GM10266 (cell line): ENCODE data around the gene ASNSD1.

Experiments used
- DNase-seq: peaks from one replicate; pipeline ENCODE4 v3.0.0; 2012; ENCODE audit errors: extremely low spot score
- CTCF ChIP-seq: IDR thresholded peaks from 2 replicates; pipeline ENCODE4 v1.5.1; 2012; ENCODE audit warnings: mild to moderate bottlenecking, low read depth; ENCODE audit not compliant: control insufficient read depth, insufficient read depth; ENCODE audit errors: missing control alignments

Gene ASNSD1

GRCh38 chr2:189661148-189661956 is at the start of gene ASNSD1:
Gene ASNSD1 (plus strand): TSS chr2:189661459. CDS start chr2:189666133, 4,674 bp downstream.
- DNase-seq, result peak; percentile 97
- peak; percentile 89 for TF ChIP-seq CTCF

- TF ChIP-seq CTCF, result no peak
- DNase-seq, result no peak
These were observed 48.1 kb upstream of the ASNSD1 start for GRCh38 chr2:189613077-189613636.

GRCh38 chr2:189613650-189614420 is 47.4 kb upstream of the ASNSD1 start:
- no peak for TF ChIP-seq CTCF
- DNase-seq, result no peak

GRCh38 chr2:189614585-189614984 is 46.7 kb upstream of the ASNSD1 start:
- DNase-seq, result no peak
- TF ChIP-seq CTCF, result no peak

GRCh38 chr2:189618197-189618596 is 43.1 kb upstream of the ASNSD1 start:
- no peak for TF ChIP-seq CTCF
- no peak for DNase-seq

- TF ChIP-seq CTCF, result no peak
- DNase-seq, result no peak
These were observed 39.5 kb upstream of the ASNSD1 start for GRCh38 chr2:189621781-189622180.

- DNase-seq, result no peak
- no peak for TF ChIP-seq CTCF
These were observed 38.2 kb upstream of the ASNSD1 start for GRCh38 chr2:189623049-189623448.
